ENCODE data around the gene MCEMP1. TPM values are rescaled to one million over a fixed set of nuclear protein-coding genes. Genes with fewer than 3 reads are reported as not detected.

MCEMP1 gene
- total and polyA plus RNA-seq, 11 donors: 0.16 to 1.4 (median 0.54) TPM; not detected in 3

GRCh38 chr19:7668842-7669241 is 8.0 kb upstream of the MCEMP1 start, which contains the start of gene RETN:
RETN (plus strand) TSS chr19:7669049; CDS start chr19:7669327, 278 bp downstream.
- peaks cover 0 to 37% (median 15%) of the 10 kb centered on the region in 9 donors for H3K27me3 ChIP-seq
- H3K36me3 ChIP-seq: no peaks in the 10 kb centered on the region

GRCh38 chr19:7669641-7670040 is 7.2 kb upstream of the MCEMP1 start:
- no peak overlapping the region for H3K27ac ChIP-seq
- intact Hi-C loops (cut with DNase I): loop anchor here in 3 of 10 donors (10.0 kb wide), 2 partner anchors 105 to 315 kb away; no protein-coding TSS in a partner anchor
- peaks cover 0 to 37% (median 15%) of the 10 kb centered on the region in 9 donors for H3K27me3 ChIP-seq
- H3K9me3 ChIP-seq: peaks cover 0 to 7% (median 0%) of the 10 kb centered on the region in 12 donors
- no peak for DNase-seq
- WGBS, 4 donors: 25 to 45% (median 28%) methylated on average over 4 to 9 of the region's 9 CpGs
- peak overlapping the region in 1 of 12 donors; percentile 17 for H3K4me3 ChIP-seq
- ATAC-seq: no peak
- peaks cover 0 to 7% (median 0%) of the 10 kb centered on the region in 12 donors for H3K4me1 ChIP-seq
- no peaks in the 10 kb centered on the region for H3K36me3 ChIP-seq
- TF ChIP-seq POLR2A (IDR thresholded peaks at IDR 0.05): no peak
- TF ChIP-seq CTCF (IDR thresholded peaks at IDR 0.05): no peak

More at GRCh38 chr19:7668842-7669241, 8.0 kb upstream of the MCEMP1 start, which contains the start of gene RETN:
- Histone ChIP-seq H3K9me3 (peaks cover 0 to 4% (median 0%) of the 10 kb centered on the region in 12 donors), H3K27ac (no peak within 1 kb of the TSS), H3K4me1 (peaks cover 0 to 3% (median 0%) of the 10 kb centered on the region in 12 donors), H3K4me3 (peak within 1 kb of the TSS in 1 of 12 donors; percentile 17)
- TF ChIP-seq CTCF (IDR thresholded peaks at IDR 0.05): no peak
- no peak for TF ChIP-seq POLR2A (IDR thresholded peaks at IDR 0.05)
- WGBS, 4 donors: 58 to 75% (median 72%) methylated on average over 6 to 9 of the region's 9 CpGs
- no peak for DNase-seq
- ATAC-seq: no peak
- intact Hi-C loops (cut with DNase I): loop anchor here in 1 of 10 donors (10.0 kb wide), 1 partner anchor 104 kb away; no protein-coding TSS in a partner anchor

- TF ChIP-seq POLR2A (IDR thresholded peaks at IDR 0.05) (no peak), CTCF (IDR thresholded peaks at IDR 0.05) (no peak)
- H3K9me3 ChIP-seq: peaks cover 0 to 7% (median 0%) of the 10 kb centered on the region in 12 donors
- intact Hi-C loops (cut with DNase I): loop anchor here in 2 of 10 donors (10.0 kb wide), 1 partner anchor 315 kb away; no protein-coding TSS in a partner anchor
- no peak overlapping the region for H3K27ac ChIP-seq
- H3K27me3 ChIP-seq: peaks cover 0 to 36% (median 15%) of the 10 kb centered on the region in 9 donors
- peaks cover 0 to 7% (median 0%) of the 10 kb centered on the region in 12 donors for H3K4me1 ChIP-seq
- H3K4me3 ChIP-seq: peak overlapping the region in 2 of 12 donors; percentile 10 to 38
- DNase-seq (no peak), ATAC-seq (peak in 1 of 4 donors; percentile 39)
- 2 to 7% (median 2%) methylated on average over 19 to 43 of the region's 43 CpGs for WGBS, 4 donors
- no peaks in the 10 kb centered on the region for H3K36me3 ChIP-seq
Observed at GRCh38 chr19:7670150-7670783, 6.6 kb upstream of the MCEMP1 start.

GRCh38 chr19:7670790-7671189 is 6.1 kb upstream of the MCEMP1 start:
- H3K9me3 ChIP-seq: peaks cover 0 to 7% (median 0%) of the 10 kb centered on the region in 12 donors
- H3K36me3 ChIP-seq: no peaks in the 10 kb centered on the region
- DNase-seq (no peak), ATAC-seq (no peak)
- H3K4me1 ChIP-seq: peaks cover 0 to 7% (median 0%) of the 10 kb centered on the region in 12 donors
- peaks cover 0 to 32% (median 15%) of the 10 kb centered on the region in 9 donors for H3K27me3 ChIP-seq
- TF ChIP-seq CTCF (IDR thresholded peaks at IDR 0.05) (no peak), POLR2A (IDR thresholded peaks at IDR 0.05) (no peak)
- 29 to 32% (median 30%) methylated on average over 8 to 9 of the region's 9 CpGs for WGBS, 4 donors
- no peak overlapping the region for H3K4me3 ChIP-seq
- intact Hi-C loops (cut with DNase I): loop anchor here in 2 of 10 donors (10.0 kb wide), 1 partner anchor 316 kb away; no protein-coding TSS in a partner anchor
- H3K27ac ChIP-seq: no peak overlapping the region
